ENCODE measurements around the gene PLCH2. TPM values are rescaled to one million over a fixed set of nuclear protein-coding genes. Genes with fewer than 3 reads are reported as not detected.
"Not testable (repeated sequence)": the region's sequence is repeated elsewhere in the genome, so short reads cannot be mapped to it uniquely, and the experiment has no call there.

Gene PLCH2
- total RNA-seq, 1 donor from 2014 or later: not detected

DNA sequence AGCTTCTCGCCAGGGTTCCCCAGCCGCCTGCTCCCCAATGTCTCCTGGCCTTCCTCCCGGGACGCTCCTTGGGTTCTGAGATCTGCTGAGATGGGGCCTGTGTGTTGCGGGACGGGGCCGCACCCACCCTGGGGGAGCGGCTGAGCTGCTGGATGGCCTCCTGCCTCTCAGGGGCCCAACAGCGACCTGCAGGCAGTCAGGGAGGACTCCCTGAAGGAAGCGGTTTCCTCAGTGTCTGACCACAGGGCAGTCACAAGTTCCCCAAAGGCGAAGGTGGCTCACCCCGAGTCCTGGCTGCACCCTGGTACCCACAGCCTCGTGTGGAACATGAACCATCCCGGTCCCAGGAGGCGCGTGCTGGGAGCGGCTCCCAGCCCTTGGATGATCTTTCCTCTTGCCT lies 18.6 kb upstream of the PLCH2 start:
- no peak overlapping the region for H3K4me3 Mint-ChIP-seq (ENCODE audit: low read depth)
- no peak overlapping the region for H3K27ac Mint-ChIP-seq
- no peaks in the 10 kb centered on the region for H3K36me3 Mint-ChIP-seq (ENCODE audit: insufficient read depth)
- TF ChIP-seq, protein P1, sequence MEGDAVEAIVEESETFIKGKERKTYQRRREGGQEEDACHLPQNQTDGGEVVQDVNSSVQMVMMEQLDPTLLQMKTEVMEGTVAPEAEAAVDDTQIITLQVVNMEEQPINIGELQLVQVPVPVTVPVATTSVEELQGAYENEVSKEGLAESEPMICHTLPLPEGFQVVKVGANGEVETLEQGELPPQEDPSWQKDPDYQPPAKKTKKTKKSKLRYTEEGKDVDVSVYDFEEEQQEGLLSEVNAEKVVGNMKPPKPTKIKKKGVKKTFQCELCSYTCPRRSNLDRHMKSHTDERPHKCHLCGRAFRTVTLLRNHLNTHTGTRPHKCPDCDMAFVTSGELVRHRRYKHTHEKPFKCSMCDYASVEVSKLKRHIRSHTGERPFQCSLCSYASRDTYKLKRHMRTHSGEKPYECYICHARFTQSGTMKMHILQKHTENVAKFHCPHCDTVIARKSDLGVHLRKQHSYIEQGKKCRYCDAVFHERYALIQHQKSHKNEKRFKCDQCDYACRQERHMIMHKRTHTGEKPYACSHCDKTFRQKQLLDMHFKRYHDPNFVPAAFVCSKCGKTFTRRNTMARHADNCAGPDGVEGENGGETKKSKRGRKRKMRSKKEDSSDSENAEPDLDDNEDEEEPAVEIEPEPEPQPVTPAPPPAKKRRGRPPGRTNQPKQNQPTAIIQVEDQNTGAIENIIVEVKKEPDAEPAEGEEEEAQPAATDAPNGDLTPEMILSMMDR (IDR thresholded peaks at IDR 0.05; ENCODE audit: unreplicated experiment): no peak
- no peaks in the 10 kb centered on the region for H3K4me1 Mint-ChIP-seq (ENCODE audit: low read depth)
- no peaks in the 10 kb centered on the region for H3K9me3 Mint-ChIP-seq (ENCODE audit: low read depth)
- H3K27me3 Mint-ChIP-seq: no peaks in the 10 kb centered on the region
- no peak for DNase-seq (ENCODE audit: low spot score, unreplicated experiment)

DNA sequence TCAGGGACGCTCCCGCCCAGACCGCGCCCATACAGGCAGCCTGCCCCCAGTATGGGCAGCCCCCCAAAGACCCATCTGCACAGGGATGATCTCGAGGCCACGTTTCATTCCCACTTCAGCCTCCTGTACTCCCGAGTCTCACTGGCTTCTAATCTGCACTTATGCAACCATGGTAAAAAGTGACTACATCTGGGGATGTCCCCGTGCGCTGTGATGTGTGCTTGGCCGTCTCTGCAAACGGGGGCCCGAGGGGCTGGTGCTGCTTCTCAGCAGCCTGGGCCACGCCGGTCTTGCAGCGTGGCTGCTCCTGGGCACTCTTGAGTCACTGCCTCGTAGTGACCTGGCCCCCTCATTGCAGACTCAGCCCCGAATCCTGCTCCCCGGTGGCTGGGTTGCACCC lies 17.4 kb upstream of the PLCH2 start:
- Mint-ChIP-seq H3K27ac (no peak overlapping the region), H3K4me3 (ENCODE audit: low read depth) (no peak overlapping the region), H3K4me1 (ENCODE audit: low read depth) (no peaks in the 10 kb centered on the region), H3K9me3 (ENCODE audit: low read depth) (no peaks in the 10 kb centered on the region), H3K36me3 (ENCODE audit: insufficient read depth) (no peaks in the 10 kb centered on the region), H3K27me3 (peaks cover 7% of the 10 kb centered on the region)
- TF ChIP-seq, protein P1 (IDR thresholded peaks at IDR 0.05; ENCODE audit: unreplicated experiment): no peak
- no peak for DNase-seq (ENCODE audit: low spot score, unreplicated experiment)

DNA sequence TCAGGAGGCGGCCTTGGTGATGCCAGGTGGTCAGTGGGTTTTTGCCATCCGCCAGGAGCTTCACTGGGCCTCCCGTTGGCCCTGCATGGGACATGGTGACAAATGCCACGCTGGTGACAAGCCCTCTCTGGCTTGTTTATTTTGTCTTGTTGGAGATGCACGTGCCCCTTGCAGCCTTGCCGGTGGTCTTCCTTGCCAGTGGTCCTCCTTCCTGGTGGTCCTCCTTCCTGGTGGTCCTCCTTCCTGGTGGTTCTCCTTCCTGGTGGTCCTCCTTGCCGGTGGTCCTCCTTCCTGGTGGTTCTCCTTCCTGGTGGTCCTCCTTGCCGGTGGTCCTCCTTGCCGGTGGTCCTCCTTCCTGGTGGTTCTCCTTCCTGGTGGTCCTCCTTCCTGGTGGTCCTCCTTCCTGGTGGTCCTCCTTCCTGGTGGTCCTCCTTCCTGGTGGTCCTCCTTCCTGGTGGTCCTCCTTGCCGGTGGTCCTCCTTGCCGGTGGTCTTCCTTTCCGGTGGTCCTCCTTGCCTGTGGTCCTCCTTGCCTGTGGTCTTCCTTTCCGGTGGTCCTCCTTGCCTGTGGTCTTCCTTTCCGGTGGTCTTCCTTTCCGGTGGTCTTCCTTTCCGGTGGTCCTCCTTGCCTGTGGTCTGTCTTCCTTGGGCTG lies 16.9 kb upstream of the PLCH2 start:
- not testable (repeated sequence) for H3K4me3 Mint-ChIP-seq (ENCODE audit: low read depth); H3K4me1 Mint-ChIP-seq (ENCODE audit: low read depth); H3K27ac Mint-ChIP-seq; H3K27me3 Mint-ChIP-seq; H3K9me3 Mint-ChIP-seq (ENCODE audit: low read depth); H3K36me3 Mint-ChIP-seq (ENCODE audit: insufficient read depth); DNase-seq (ENCODE audit: low spot score, unreplicated experiment)

DNA sequence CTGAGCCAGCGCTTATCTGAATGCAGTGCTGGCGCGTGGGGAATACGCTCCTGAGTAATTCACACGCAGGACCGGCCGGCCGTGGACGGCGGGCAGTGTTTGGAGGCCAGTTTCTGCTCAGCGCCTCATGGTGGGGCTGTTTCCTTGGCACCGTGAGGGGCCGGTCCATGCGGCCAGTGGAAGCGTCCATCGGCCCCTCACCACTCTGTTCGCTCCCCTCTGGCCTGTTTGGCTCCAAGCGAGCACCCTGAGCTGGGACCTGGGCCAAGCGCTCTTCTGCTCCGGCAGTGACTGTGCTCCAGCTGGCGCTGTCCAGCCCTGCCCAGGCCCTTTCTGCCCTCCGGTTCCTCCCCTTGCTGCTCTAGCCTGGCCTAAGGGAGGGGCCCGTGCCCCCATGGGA lies 16.3 kb upstream of the PLCH2 start:
- no peak for DNase-seq (ENCODE audit: low spot score, unreplicated experiment)
- H3K27me3 Mint-ChIP-seq: peaks cover 13% of the 10 kb centered on the region
- TF ChIP-seq, protein P1 (IDR thresholded peaks at IDR 0.05; ENCODE audit: unreplicated experiment): no peak
- no peak overlapping the region for H3K27ac Mint-ChIP-seq
- no peaks in the 10 kb centered on the region for H3K9me3 Mint-ChIP-seq (ENCODE audit: low read depth)
- no peak overlapping the region for H3K4me3 Mint-ChIP-seq (ENCODE audit: low read depth)
- H3K4me1 Mint-ChIP-seq (ENCODE audit: low read depth): no peaks in the 10 kb centered on the region
- no peaks in the 10 kb centered on the region for H3K36me3 Mint-ChIP-seq (ENCODE audit: insufficient read depth)

DNA sequence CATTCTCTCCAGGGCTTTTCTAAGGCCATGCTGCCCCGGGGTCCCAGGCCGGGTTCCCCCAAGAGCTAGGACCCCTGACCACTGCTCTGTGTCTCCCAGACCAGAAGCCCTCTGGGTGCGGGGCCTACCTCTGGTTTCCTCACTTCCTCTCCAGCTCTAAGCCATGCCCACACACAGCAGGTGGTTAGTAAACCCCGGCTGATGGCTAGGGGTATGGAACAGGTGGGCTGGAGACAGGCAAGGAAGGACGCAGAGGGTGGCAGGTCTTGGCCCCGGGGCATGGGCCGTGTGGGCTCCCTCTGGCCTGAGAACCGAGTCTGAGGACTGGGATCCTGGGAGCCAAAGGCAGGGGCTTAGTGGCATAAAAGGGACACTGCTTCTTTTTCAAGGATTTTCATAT lies 15.9 kb upstream of the PLCH2 start:
- H3K4me1 Mint-ChIP-seq (ENCODE audit: low read depth): no peaks in the 10 kb centered on the region
- H3K27me3 Mint-ChIP-seq: peaks cover 14% of the 10 kb centered on the region
- TF ChIP-seq, protein P1 (IDR thresholded peaks at IDR 0.05; ENCODE audit: unreplicated experiment): no peak
- H3K27ac Mint-ChIP-seq: no peak overlapping the region
- H3K4me3 Mint-ChIP-seq (ENCODE audit: low read depth): no peak overlapping the region
- no peak for DNase-seq (ENCODE audit: low spot score, unreplicated experiment)
- H3K36me3 Mint-ChIP-seq (ENCODE audit: insufficient read depth): no peaks in the 10 kb centered on the region
- no peaks in the 10 kb centered on the region for H3K9me3 Mint-ChIP-seq (ENCODE audit: low read depth)

DNA sequence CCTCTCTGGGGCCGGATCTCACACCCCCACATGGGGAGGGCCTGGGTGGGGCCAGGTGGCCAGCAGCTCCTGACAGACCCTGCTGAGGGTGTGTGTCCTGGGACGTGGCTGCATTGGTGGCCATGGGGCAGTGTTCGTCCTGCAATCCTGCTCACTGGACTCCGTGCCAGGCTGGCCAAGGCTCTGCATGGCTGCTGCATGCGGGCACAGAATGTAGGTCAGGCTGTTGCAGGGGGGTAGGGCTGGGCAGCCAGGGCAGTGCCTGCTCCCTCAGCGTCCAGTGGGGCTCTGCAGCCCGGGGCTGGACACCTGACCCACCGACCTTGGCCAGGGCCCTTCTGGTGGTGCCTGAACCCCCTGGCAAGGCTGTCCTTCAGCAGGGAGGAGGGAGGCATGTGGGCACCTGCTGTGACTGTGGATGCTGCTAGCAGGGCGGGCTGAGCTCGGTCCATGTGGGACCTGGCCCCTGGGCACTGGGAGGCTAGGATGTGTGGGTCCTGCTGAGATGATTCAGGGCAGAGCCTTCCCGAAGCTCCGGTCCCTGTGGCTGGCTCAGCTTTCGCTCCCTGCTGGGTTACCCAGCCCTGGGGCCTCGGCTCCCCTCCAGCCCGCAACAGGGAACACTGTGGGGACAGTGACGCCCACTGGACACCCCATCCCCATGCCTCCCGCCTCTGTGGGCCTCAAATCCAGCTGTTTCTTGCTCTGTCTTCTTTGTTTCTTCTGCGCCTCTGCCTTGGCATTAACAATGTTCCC lies 14.9 kb upstream of the PLCH2 start:
- DNase-seq (ENCODE audit: low spot score, unreplicated experiment): no peak
- Mint-ChIP-seq H3K4me1 (ENCODE audit: low read depth) (no peaks in the 10 kb centered on the region), H3K9me3 (ENCODE audit: low read depth) (no peaks in the 10 kb centered on the region), H3K27ac (no peak overlapping the region), H3K4me3 (ENCODE audit: low read depth) (no peak overlapping the region), H3K27me3 (peaks cover 14% of the 10 kb centered on the region), H3K36me3 (ENCODE audit: insufficient read depth) (no peaks in the 10 kb centered on the region)
- TF ChIP-seq, protein P1 (IDR thresholded peaks at IDR 0.05; ENCODE audit: unreplicated experiment): no peak

Measured in progenitor cell of endocrine pancreas (in vitro differentiated cells).